ENCODE data around the gene TARDBP.
"Not testable (repeated sequence)": the region's sequence is repeated elsewhere in the genome, so short reads cannot be mapped to it uniquely, and the experiment has no call there.

GRCh38 chr1:11019358-11019757, 6.9 kb downstream of the TARDBP start:
- TF ChIP-seq EZH2phosphoT487 (IDR thresholded peaks at IDR 0.05; ENCODE audit: borderline replicate concordance, low read length); CTCF (IDR thresholded peaks at IDR 0.05; ENCODE audit: low read depth, low read length, poor library complexity, severe bottlenecking): not testable (repeated sequence)

All from DOHH2 (cell line).